SU-DHL-6 (cell line): ENCODE data around the gene SPATA16.

Experiments used
- H2AFZ ChIP-seq: fragments of 200-600 bp; sonication (generic); 2 replicates; pipeline ENCODE4 v1.6.1; 2014; ENCODE audit warnings: low read depth, mild to moderate bottlenecking, moderate library complexity, mixed read lengths, antibody characterized with exemption, low read length; ENCODE audit not compliant: severe bottlenecking
- H3F3A ChIP-seq: fragments of 200-600 bp; shearing (Covaris generic); 2 replicates; pipeline ENCODE4 v1.6.0; 2016; ENCODE audit warnings: antibody characterized with exemption, mild to moderate bottlenecking; ENCODE audit not compliant: insufficient read depth
- H3K27ac ChIP-seq: fragments of 200-600 bp; sonication (generic); 2 replicates; pipeline ENCODE4 v1.5.1; 2016; ENCODE audit warnings: low read depth, mild to moderate bottlenecking, low read length, moderate library complexity, mixed read lengths
- H3K27me3 ChIP-seq: fragments of 200-600 bp; sonication (generic), shearing (Covaris generic); 2 replicates; pipeline ENCODE4 v1.6.0; 2014; ENCODE audit warnings: mild to moderate bottlenecking, low read length
- H3K36me3 ChIP-seq: fragments of 200-600 bp; sonication (generic); 2 replicates; pipeline ENCODE4 v1.6.1; 2014; ENCODE audit warnings: mild to moderate bottlenecking, low read length, mixed read lengths
- H3K4me2 ChIP-seq: fragments of 300-600, 200-600 bp; shearing (Covaris generic), sonication (generic); 2 replicates; pipeline ENCODE4 v1.6.0; 2014; ENCODE audit warnings: low read length, low read depth, mild to moderate bottlenecking; ENCODE audit not compliant: poor library complexity, severe bottlenecking
- H3K4me3 ChIP-seq: fragments of 200-600 bp; sonication (generic); 2 replicates; pipeline ENCODE4 v1.5.1; 2014; ENCODE audit warnings: antibody characterized with exemption, low read length, mild to moderate bottlenecking, mixed read lengths; ENCODE audit not compliant: insufficient read depth, poor library complexity, severe bottlenecking
- H3K79me2 ChIP-seq: fragments of 200-600 bp; sonication (generic); 2 replicates; pipeline ENCODE4 v1.6.1; 2014; ENCODE audit warnings: mild to moderate bottlenecking, low read length, moderate library complexity; ENCODE audit not compliant: insufficient read depth
- H3K9ac ChIP-seq: fragments of 200-600 bp; sonication (generic); 2 replicates; pipeline ENCODE4 v1.7.0; 2014; ENCODE audit warnings: mild to moderate bottlenecking, low read length
- H3K9me2 ChIP-seq: fragments of 200-600 bp; sonication (generic); replicated peaks from 2 replicates; pipeline ENCODE4 v1.6.1; 2014; ENCODE audit warnings: low read length; ENCODE audit not compliant: insufficient read depth
- H3K9me3 ChIP-seq: fragments of 200-600 bp; sonication (generic); 2 replicates; pipeline ENCODE4 v1.6.1; 2014; ENCODE audit warnings: low read length, mixed read lengths; ENCODE audit not compliant: insufficient read depth
- H4K20me1 ChIP-seq: fragments of 200-600 bp; sonication (generic); 2 replicates; pipeline ENCODE4 v1.6.1; 2014; ENCODE audit warnings: low read depth, mild to moderate bottlenecking, antibody characterized with exemption, low read length, moderate library complexity, mixed read lengths
- CTCF ChIP-seq: fragments of 200-600 bp; sonication (generic); IDR thresholded peaks from one replicate; pipeline ENCODE4 v1.5.1; 2017; ENCODE audit warnings: antibody characterized with exemption, mild to moderate bottlenecking, low read length, moderate library complexity; ENCODE audit not compliant: insufficient read depth, poor library complexity, severe bottlenecking
- EZH2phosphoT487 ChIP-seq: fragments of 200-600 bp; sonication (generic), shearing (Covaris generic); conservative IDR thresholded peaks from 2 replicates; pipeline ENCODE4 v1.6.1; 2018; ENCODE audit warnings: mild to moderate bottlenecking, antibody characterized with exemption, low read length, moderate library complexity, mixed read lengths

SPATA16 gene

DNA sequence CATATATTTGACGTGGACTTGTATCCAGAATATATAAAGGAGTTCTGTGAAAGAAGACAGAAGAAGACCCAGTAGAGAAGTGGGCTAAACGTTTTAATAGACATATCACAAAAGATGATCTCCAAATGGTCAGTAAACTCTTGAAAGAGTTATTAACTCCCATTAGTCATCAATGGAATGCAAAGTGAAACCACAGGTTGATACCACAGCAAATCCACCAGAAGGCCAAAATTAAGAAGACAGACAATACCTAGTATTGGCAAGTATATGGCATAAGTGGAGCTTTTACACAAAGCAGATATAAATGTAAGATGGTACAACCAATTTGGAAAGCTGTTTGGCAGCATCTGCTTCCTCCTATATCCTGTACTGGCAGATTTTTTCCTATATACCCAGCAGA is 6.0 kb downstream of the SPATA16 start:
- Histone ChIP-seq H3F3A (no peaks in the 10 kb centered on the region), H3K9me2 (no peaks in the 10 kb centered on the region), H3K36me3 (no peaks in the 10 kb centered on the region), H2AFZ (no peak overlapping the region), H3K9me3 (no peaks in the 10 kb centered on the region), H3K4me3 (no peak overlapping the region), H4K20me1 (no peaks in the 10 kb centered on the region), H3K79me2 (no peaks in the 10 kb centered on the region), H3K9ac (no peak overlapping the region), H3K27ac (no peak overlapping the region), H3K27me3 (no peaks in the 10 kb centered on the region), H3K4me2 (no peak overlapping the region)
- TF ChIP-seq EZH2phosphoT487 (no peak), CTCF (no peak)

DNA sequence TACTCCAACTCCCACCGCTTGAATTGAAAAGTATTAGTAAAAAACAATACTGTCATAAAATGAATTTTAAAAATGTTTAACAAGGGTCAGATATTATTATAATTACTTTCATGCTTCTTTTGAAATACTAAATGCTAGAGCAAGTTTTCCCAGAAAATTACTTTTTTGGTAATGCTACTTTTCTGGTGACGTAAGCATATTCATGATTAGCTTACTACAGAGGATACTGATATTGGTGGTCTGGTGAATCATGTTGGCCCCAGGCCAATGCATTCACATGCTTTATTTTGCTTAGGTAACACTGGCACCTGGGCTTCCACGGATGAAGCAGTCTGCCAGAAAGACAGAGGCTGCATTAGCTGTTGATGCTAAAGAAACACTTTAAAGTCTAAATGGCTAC is 12.4 kb downstream of the SPATA16 start:
- no peaks in the 10 kb centered on the region for H3K27me3 ChIP-seq
- no peaks in the 10 kb centered on the region for H3K9me2 ChIP-seq
- no peak overlapping the region for H3K4me3 ChIP-seq
- no peaks in the 10 kb centered on the region for H4K20me1 ChIP-seq
- TF ChIP-seq EZH2phosphoT487 = no peak
- TF ChIP-seq CTCF = no peak
- H2AFZ ChIP-seq = no peak overlapping the region
- no peak overlapping the region for H3K27ac ChIP-seq
- no peaks in the 10 kb centered on the region for H3K36me3 ChIP-seq
- H3F3A ChIP-seq = no peaks in the 10 kb centered on the region
- no peak overlapping the region for H3K4me2 ChIP-seq
- no peaks in the 10 kb centered on the region for H3K9me3 ChIP-seq
- no peaks in the 10 kb centered on the region for H3K79me2 ChIP-seq
- no peak overlapping the region for H3K9ac ChIP-seq

DNA sequence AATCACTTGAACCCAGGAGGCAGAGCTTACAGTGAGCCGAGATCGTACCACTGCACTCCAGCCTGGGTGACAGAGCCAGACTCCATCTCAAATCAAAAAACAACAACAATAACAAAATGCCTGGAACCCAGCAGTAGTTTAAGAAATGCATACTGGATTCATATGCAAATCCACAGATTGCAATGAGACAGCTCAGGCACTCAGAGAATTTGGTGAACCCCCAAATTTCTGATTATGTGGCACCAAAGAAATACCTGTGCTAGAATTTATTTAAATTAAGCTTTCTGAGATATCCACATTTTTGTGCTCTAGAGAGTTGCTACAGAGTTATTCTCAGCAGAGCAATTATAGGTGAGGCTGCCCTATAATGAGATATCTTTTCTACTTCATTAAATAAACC is 29.7 kb downstream of the SPATA16 start:
- Histone ChIP-seq H3F3A (no peaks in the 10 kb centered on the region), H3K36me3 (no peaks in the 10 kb centered on the region), H2AFZ (no peak overlapping the region), H3K4me2 (no peak overlapping the region), H3K9me3 (no peaks in the 10 kb centered on the region), H4K20me1 (no peaks in the 10 kb centered on the region), H3K9ac (no peak overlapping the region), H3K27me3 (no peaks in the 10 kb centered on the region), H3K4me3 (no peak overlapping the region), H3K27ac (no peak overlapping the region), H3K79me2 (no peaks in the 10 kb centered on the region), H3K9me2 (no peaks in the 10 kb centered on the region)
- TF ChIP-seq CTCF (no peak), EZH2phosphoT487 (no peak)

- Histone ChIP-seq H3K27ac (no peak overlapping the region), H3F3A (no peaks in the 10 kb centered on the region), H3K4me2 (no peak overlapping the region), H3K9me3 (no peaks in the 10 kb centered on the region), H2AFZ (no peak overlapping the region), H3K27me3 (no peaks in the 10 kb centered on the region), H3K36me3 (no peaks in the 10 kb centered on the region), H3K79me2 (no peaks in the 10 kb centered on the region), H3K9ac (no peak overlapping the region), H3K9me2 (no peaks in the 10 kb centered on the region), H3K4me3 (no peak overlapping the region), H4K20me1 (no peaks in the 10 kb centered on the region)
- TF ChIP-seq EZH2phosphoT487 (no peak), CTCF (no peak)
These were observed 31.9 kb downstream of the SPATA16 start for GRCh38 chr3:173109143-173109542.
